Activated CD4-positive, alpha-beta memory T cell treated with anti-CD3 and anti-CD28 coated beads for 36 hours (primary cell): ENCODE results near the gene RAB37. TPM values are rescaled to one million over a fixed set of nuclear protein-coding genes. Genes with fewer than 3 reads are reported as not detected.

Source experiments
- CTCF ChIA-PET: fragments of 350-600 bp; sonication (Branson Sonifier 250); formaldehyde crosslinking; loops from one replicate; lab custom pipeline; 2021; ENCODE audit warnings: antibody characterized with exemption, inconsistent platforms; lab: Charles Lee
- POLR2A ChIA-PET: fragments of 350-600 bp; sonication (Branson Sonifier 250); formaldehyde crosslinking; loops from one replicate; lab custom pipeline; 2021; ENCODE audit warnings: antibody characterized with exemption; lab: Charles Lee
- DNase-seq: peaks from one replicate; pipeline ENCODE4 v3.0.0-alpha.2; 2020
- H3K27ac Mint-ChIP-seq: one replicate; pipeline ENCODE4 v1.8.0; 2021; ENCODE audit warnings: mixed read lengths
- H3K27me3 Mint-ChIP-seq: one replicate; pipeline ENCODE4 v1.8.0; 2021; ENCODE audit warnings: mixed read lengths
- H3K36me3 Mint-ChIP-seq: one replicate; pipeline ENCODE4 v1.8.0; 2021; ENCODE audit warnings: mixed read lengths
- H3K4me1 Mint-ChIP-seq: one replicate; pipeline ENCODE4 v1.8.0; 2021; ENCODE audit warnings: low read depth, mixed read lengths
- H3K4me3 Mint-ChIP-seq: one replicate; pipeline ENCODE4 v1.8.0; 2021; ENCODE audit warnings: mild to moderate bottlenecking, mixed read lengths
- H3K9me3 Mint-ChIP-seq: one replicate; pipeline ENCODE4 v1.8.0; 2021; ENCODE audit warnings: mixed read lengths
- intact Hi-C: fragments of 100-400 bp; cut with micrococcal nuclease; formaldehyde crosslinking; loops from one replicate; pipeline ENCODE4 v1.15.1; 2023
- total RNA-seq, 2 experiments: library from RNA; stranded (reverse); gene quantifications; one replicate each; pipeline ENCODE4 v1.2.3, GENCODE V29; 2021

The RAB37 gene, protein sequence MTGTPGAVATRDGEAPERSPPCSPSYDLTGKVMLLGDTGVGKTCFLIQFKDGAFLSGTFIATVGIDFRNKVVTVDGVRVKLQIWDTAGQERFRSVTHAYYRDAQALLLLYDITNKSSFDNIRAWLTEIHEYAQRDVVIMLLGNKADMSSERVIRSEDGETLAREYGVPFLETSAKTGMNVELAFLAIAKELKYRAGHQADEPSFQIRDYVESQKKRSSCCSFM
- total RNA-seq, result 1 to 10 TPM; 6.5 to 7.0 TPM

DNA sequence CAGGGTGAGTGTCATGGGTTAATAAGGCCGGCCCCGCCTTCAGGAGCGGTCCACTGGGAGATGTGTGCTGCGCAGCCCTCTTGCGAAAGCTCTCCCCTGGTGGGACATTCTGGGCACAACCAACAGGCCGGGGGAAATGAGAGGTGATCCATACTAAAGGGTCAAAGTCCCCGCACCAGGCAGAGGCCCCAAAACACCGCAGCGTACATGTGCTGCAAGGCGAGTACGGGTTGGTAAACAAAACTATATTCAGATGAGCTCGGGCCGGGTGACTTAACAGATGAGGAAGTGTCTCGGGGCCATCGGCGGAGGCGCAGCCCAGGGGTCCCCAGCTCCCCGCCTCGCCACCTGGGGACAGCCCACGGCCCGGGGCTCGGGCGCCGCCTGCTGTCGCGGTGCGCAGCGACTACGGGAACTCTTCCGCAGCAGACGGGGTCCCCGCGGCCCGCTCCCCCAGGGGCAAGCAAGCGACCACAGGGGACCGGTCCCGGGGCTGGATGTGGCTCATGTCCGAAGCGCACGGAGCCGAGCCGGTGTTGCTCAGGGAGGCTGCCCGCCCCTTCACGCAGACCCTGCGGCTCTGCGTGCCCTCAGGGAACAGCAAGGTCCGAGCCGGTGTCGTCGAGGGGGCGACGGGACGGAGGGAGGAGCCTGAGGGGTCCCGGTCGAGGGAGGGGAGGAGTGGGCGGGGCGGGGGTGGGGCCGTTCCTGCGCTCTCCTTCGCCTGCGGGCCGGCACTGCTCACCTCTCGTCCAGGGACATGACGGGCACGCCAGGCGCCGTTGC, at the start of gene RAB37:
Gene RAB37, plus strand, starts transcription at position 744 of the 786 bp plus-strand sequence. Its CDS starts 17 bp downstream, at position 761.
- CTCF ChIA-PET, result interaction anchor here (0.6 to 6.8 kb wide), 42 partner anchors 9 to 357 kb away, joined by 3 to 223 read pairs (median 6); partner anchors contain the start of genes CD300H, FDXR and MRPL58

DNA sequence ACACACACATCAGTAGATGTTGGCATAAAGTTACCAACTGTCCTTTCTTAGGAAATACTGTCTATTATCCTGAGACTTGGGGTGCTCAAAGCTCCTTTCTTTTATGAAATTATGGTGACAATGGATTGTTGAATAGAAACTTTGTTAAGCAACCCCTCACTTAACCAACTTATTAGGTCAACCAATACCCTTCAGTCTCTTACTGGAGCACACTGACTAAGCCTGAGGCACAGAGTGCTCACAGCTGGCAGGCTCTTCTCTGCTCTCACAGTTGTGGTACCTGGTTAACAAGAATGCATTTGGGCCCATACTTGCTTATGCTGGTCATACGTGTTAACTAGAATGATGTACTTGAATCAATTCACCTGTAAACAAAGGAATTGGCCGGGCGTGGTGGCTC, 49.2 kb upstream of the RAB37 start:
- CTCF ChIA-PET, result no interaction called here
- intact Hi-C loops, result loop anchor here (5.0 kb wide), 1 partner anchor 49 kb away; the partner anchor contains the start of gene RAB37
- peaks cover 4% of the 10 kb centered on the region for H3K4me1 Mint-ChIP-seq
- POLR2A ChIA-PET, result no interaction called here
- H3K36me3 Mint-ChIP-seq, result no peaks in the 10 kb centered on the region
- DNase-seq, result no peak
- no peaks in the 10 kb centered on the region for H3K9me3 Mint-ChIP-seq
- H3K4me3 Mint-ChIP-seq, result no peak overlapping the region
- no peak overlapping the region for H3K27ac Mint-ChIP-seq
- peaks cover 6% of the 10 kb centered on the region for H3K27me3 Mint-ChIP-seq

More for the DNA sequence above, at the start of gene RAB37:
- Mint-ChIP-seq H3K4me3 (peak within 1 kb of the TSS; percentile 77), H3K9me3 (no peaks in the 10 kb centered on the region), H3K36me3 (no peaks in the 10 kb centered on the region), H3K27ac (peak within 1 kb of the TSS; percentile 86), H3K4me1 (peaks cover 43% of the 10 kb centered on the region), H3K27me3 (no peaks in the 10 kb centered on the region)
- intact Hi-C loops, result loop anchor here (1.0 to 5.0 kb wide), 2 partner anchors 49 to 79 kb away; no protein-coding TSS in a partner anchor
- peak; percentile 53 for DNase-seq
- POLR2A ChIA-PET, result interaction anchor here (1.1 to 3.3 kb wide), 5 partner anchors 10 to 79 kb away, joined by 3 to 16 read pairs (median 7); partner anchors contain the start of gene NAT9

DNA sequence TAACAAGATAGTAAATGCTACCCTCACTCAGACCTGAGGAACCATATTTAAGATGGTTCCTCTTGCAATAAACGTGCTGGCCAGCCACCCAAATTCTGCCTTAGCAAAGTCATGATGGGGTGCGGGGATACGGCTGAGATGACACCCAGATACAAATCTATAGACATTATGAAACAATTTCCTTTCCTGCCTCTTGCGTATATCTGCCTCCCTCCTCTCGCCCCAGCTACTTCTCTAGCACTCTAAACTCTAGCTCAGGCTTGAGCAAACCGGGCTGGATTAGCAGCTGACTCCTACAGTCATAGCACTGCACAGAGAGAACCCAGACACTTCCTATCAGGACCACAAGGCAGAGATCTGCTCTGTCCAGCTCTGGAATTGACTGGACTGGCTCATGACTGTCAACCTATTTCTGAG, 46.6 kb upstream of the RAB37 start:
- H3K36me3 Mint-ChIP-seq, result no peaks in the 10 kb centered on the region
- H3K4me1 Mint-ChIP-seq, result peaks cover 4% of the 10 kb centered on the region
- H3K9me3 Mint-ChIP-seq, result peaks cover 2% of the 10 kb centered on the region
- ChIA-PET CTCF (interaction anchor here (0.9 to 1.5 kb wide), 2 partner anchors 47 to 101 kb away, joined by 3 to 4 read pairs; partner anchors contain the start of gene RAB37), POLR2A (interaction anchor here (0.5 kb wide), 1 partner anchor 44 kb away, joined by 4 read pairs; no protein-coding TSS in a partner anchor)
- H3K27me3 Mint-ChIP-seq, result no peaks in the 10 kb centered on the region
- intact Hi-C loops, result no loop called here
- no peak for DNase-seq
- H3K27ac Mint-ChIP-seq, result no peak overlapping the region
- H3K4me3 Mint-ChIP-seq, result no peak overlapping the region

DNA sequence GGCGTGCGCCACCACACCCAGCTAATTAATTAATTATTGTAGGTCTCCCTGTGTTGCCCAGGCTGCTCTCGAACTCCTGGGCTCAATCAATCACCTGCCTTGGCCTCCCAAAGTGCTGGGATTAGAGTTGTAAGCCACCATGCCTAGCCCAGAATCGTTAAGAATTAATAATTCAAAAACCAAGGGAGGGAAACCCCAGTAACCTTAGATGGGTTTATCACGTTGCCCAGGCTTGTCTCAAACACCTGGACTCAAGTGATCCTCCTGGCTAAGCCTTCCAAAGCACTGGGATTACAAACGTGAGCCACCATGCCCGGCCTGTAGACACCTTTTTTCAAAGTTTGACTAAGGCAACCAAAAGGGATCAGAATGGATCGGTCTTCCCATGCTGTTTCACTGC, 45.9 kb upstream of the RAB37 start:
- Mint-ChIP-seq H3K36me3 (no peaks in the 10 kb centered on the region), H3K27me3 (peaks cover 1% of the 10 kb centered on the region), H3K4me3 (no peak overlapping the region), H3K9me3 (peaks cover 2% of the 10 kb centered on the region), H3K4me1 (peaks cover 4% of the 10 kb centered on the region), H3K27ac (no peak overlapping the region)
- ChIA-PET POLR2A (no interaction called here), CTCF (no interaction called here)
- intact Hi-C loops, result no loop called here
- DNase-seq, result no peak

DNA sequence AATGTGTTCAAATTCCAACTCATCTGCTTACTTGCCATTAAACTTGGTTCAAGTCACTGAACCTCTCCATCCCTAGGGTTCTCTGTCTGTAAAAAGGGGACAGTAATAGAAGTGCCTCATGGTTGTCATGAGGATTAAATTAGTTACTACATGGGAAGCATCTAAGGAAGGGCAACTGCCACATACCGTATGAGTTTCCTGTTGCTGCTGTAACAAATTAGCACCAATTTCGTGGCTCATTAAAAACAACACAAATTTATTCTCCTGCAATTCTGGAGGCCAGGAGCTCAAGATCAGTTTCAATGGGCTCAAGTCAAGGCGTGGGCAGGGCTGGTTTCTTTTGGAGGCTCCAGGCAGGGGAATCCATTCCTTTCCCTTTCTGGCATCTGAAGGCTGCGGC, 43.0 kb upstream of the RAB37 start:
- Mint-ChIP-seq H3K36me3 (no peaks in the 10 kb centered on the region), H3K27ac (no peak overlapping the region)
- CTCF ChIA-PET, result no interaction called here

DNA sequence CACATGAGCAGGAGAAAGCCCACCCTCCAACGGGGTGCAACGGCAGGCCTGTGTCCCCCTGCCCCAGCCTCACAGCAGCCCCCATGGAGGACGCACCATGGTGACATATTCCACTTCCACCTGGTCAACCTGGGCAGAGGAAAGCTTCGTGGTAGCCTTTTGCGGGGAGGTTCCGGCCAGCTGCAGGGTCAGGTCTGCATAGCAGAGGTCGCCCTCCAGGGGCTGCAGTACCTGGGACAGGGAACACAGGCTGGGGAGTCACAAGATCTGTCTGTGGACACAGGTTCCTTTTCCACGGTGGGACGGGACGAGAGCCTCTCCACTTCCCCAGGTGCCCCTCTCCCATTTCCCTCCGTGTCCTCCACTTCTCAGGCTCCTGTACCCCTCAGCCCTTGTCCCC, 41.4 kb upstream of the RAB37 start:
- Mint-ChIP-seq H3K27me3 (peaks cover 4% of the 10 kb centered on the region), H3K27ac (no peak overlapping the region), H3K36me3 (no peaks in the 10 kb centered on the region), H3K4me3 (no peak overlapping the region), H3K4me1 (no peaks in the 10 kb centered on the region), H3K9me3 (peaks cover 2% of the 10 kb centered on the region)
- CTCF ChIA-PET, result interaction anchor here (1.0 kb wide), 1 partner anchor 95 kb away, joined by 3 read pairs; no protein-coding TSS in a partner anchor
- POLR2A ChIA-PET, result no interaction called here
- intact Hi-C loops, result no loop called here
- no peak for DNase-seq

More for the DNA sequence above, 43.0 kb upstream of the RAB37 start:
- Mint-ChIP-seq H3K4me1 (no peaks in the 10 kb centered on the region), H3K27me3 (peaks cover 1% of the 10 kb centered on the region), H3K9me3 (peaks cover 2% of the 10 kb centered on the region), H3K4me3 (no peak overlapping the region)
- intact Hi-C loops, result no loop called here
- DNase-seq, result no peak
- POLR2A ChIA-PET, result no interaction called here

DNA sequence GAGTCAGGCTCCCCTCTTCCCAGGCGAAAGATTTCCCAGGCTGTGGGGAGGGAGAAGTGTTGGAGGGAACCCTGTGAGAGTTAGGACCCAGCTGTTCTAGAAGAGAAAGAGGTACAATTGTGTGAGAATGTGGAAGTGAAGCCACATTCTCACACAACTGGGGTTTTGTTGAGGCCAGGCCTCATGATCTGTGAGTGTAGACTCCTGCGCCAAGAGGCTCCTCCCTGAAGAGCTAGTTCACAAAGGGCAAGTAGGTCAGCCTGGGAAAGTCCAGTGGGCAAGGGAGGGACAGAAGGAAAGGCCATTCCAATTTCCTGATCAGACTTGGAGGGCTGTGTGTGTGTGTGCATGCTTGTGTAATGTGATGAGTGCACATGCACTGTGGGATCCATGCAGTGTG, 39.5 kb upstream of the RAB37 start:
- peaks cover 2% of the 10 kb centered on the region for H3K9me3 Mint-ChIP-seq
- DNase-seq, result no peak
- peaks cover 4% of the 10 kb centered on the region for H3K27me3 Mint-ChIP-seq
- intact Hi-C loops, result no loop called here
- no peak overlapping the region for H3K4me3 Mint-ChIP-seq
- POLR2A ChIA-PET, result no interaction called here
- CTCF ChIA-PET, result interaction anchor here (1.0 kb wide), 1 partner anchor 39 kb away, joined by 4 read pairs; no protein-coding TSS in a partner anchor
- H3K27ac Mint-ChIP-seq, result no peak overlapping the region
- H3K4me1 Mint-ChIP-seq, result no peaks in the 10 kb centered on the region
- H3K36me3 Mint-ChIP-seq, result no peaks in the 10 kb centered on the region

DNA sequence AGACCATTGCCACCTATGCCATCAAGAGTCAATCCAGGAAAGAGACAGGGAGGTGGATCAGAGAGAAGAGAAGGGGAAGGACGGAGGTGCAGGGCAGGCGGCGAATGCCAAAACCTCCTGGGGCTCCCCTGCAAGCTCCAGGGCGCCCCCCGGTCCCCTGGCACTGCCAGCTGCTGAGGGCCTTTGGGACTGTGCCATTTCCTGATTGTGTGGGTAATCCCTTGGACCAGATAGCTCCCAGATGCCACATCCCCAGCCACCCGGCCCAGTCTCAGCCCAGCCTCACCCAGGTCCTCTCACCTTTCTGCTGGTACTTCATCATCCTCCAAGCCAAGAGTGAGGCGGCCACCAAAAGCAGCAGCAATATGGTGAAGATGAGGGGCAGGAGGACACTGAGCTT, 39.0 kb upstream of the RAB37 start:
- DNase-seq, result no peak
- Mint-ChIP-seq H3K9me3 (peaks cover 2% of the 10 kb centered on the region), H3K27ac (no peak overlapping the region), H3K36me3 (no peaks in the 10 kb centered on the region), H3K4me3 (no peak overlapping the region), H3K27me3 (peaks cover 4% of the 10 kb centered on the region), H3K4me1 (no peaks in the 10 kb centered on the region)
- ChIA-PET CTCF (no interaction called here), POLR2A (no interaction called here)
- intact Hi-C loops, result no loop called here

DNA sequence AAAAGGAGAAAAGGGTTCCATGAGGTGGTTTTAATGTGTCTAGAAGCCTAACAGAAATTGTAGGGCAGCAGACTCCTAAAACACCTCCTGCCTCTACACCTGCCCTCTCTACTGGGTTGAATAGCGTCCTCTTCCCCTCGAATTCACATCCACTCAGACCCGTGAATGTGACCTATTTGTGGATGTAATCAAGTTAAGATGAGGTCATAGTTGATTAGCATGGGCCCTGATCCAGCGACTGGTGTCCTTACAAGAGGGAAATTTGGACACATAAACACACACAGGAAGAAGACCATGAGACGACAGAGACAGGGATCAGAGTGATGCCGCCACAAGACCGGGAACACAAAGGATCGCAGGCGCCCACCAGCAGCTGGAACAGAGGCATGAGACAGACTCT, 37.8 kb upstream of the RAB37 start:
- H3K9me3 Mint-ChIP-seq, result no peaks in the 10 kb centered on the region
- H3K4me1 Mint-ChIP-seq, result no peaks in the 10 kb centered on the region
- no peaks in the 10 kb centered on the region for H3K36me3 Mint-ChIP-seq
- intact Hi-C loops, result no loop called here
- peaks cover 4% of the 10 kb centered on the region for H3K27me3 Mint-ChIP-seq
- no peak overlapping the region for H3K27ac Mint-ChIP-seq
- no peak for DNase-seq
- ChIA-PET POLR2A (no interaction called here), CTCF (no interaction called here)
- H3K4me3 Mint-ChIP-seq, result no peak overlapping the region

DNA sequence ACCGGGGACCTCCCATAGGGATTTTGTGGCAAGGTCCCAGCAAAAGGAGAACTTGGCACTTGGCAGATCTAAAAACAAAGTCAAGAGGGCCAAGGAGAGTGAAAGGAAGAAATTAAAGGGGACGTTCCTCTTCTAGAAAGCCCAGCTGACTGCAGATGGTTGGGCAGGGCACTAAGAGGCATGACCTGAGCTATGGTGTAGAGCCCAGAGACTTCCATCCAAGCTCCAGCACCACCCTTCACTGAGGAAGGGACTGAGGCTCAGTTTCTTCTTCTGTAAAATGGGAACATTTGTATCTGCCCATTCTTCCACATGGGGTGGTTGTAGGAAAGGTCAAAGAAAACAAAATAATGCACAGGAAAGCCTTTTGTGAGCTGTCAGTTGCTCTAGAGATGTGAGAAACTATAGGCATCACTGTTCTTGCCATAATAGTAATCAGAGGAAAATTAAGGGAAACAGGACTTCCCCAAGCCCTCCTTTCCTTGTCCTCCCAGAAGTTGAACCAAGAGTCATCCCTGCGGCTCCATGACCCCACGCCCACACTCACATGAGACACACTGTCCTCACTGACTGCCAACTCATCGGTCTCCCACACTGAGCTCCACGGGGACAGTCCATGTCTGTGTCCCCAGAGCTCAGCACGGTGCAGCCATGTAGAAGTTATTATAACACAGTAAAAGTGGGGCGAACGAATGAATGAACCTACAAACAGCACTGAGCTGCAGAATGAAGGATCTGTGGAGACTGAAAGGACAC, 34.8 kb upstream of the RAB37 start:
- peaks cover 3% of the 10 kb centered on the region for H3K27me3 Mint-ChIP-seq

DNA sequence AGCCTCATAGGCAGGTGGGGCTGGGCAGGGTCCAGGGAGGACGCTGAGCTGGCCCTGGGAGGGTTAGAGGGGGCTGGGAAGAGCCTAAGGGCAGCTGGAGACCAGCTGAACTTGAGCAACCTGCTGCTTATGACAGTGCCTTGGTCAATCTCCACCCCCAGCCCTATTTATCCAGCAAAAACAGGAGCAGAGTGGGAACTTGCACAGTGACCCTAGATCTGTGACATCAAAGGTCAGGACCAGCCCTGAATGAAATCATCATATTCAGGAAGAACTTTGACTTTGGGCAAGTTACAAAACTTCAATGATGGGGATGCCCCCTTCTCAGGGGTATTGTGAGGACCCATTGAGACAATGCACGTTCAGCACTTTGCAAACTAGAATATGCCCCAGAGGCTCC, 33.7 kb upstream of the RAB37 start:
- DNase-seq, result no peak
- peaks cover 3% of the 10 kb centered on the region for H3K27me3 Mint-ChIP-seq
- no peaks in the 10 kb centered on the region for H3K4me1 Mint-ChIP-seq
- H3K9me3 Mint-ChIP-seq, result no peaks in the 10 kb centered on the region
- H3K4me3 Mint-ChIP-seq, result no peak overlapping the region
- no peak overlapping the region for H3K27ac Mint-ChIP-seq
- intact Hi-C loops, result no loop called here
- CTCF ChIA-PET, result interaction anchor here (1.8 to 2.3 kb wide), 2 partner anchors 33 to 46 kb away, joined by 6 read pairs; partner anchors contain the start of gene RAB37
- H3K36me3 Mint-ChIP-seq, result no peaks in the 10 kb centered on the region
- POLR2A ChIA-PET, result no interaction called here

More for the DNA sequence above, 34.8 kb upstream of the RAB37 start:
- intact Hi-C loops, result no loop called here
- no peak for DNase-seq
- Mint-ChIP-seq H3K9me3 (no peaks in the 10 kb centered on the region), H3K4me3 (no peak overlapping the region), H3K27ac (no peak overlapping the region), H3K4me1 (no peaks in the 10 kb centered on the region), H3K36me3 (no peaks in the 10 kb centered on the region)
- POLR2A ChIA-PET, result no interaction called here
- CTCF ChIA-PET, result interaction anchor here (1.8 to 2.3 kb wide), 2 partner anchors 34 to 45 kb away, joined by 6 read pairs; partner anchors contain the start of gene RAB37
